ENCODE measurements around the gene EFCAB5. TPM values are rescaled to one million over a fixed set of nuclear protein-coding genes. Genes with fewer than 3 reads are reported as not detected.

The EFCAB5 gene
- total and polyA plus RNA-seq, 12 donors = 0.03 to 1.4 (median 0.19) TPM; not detected in 6

- 73 to 76% (median 74%) methylated on average over 5 of the region's 5 CpGs for whole genome bisulfite sequencing, 4 donors
- DNase-seq = no peak
- H3K27me3 ChIP-seq = no peaks in the 10 kb centered on the region
- H3K4me1 ChIP-seq (replicated peaks in 1 of 2) = no peaks in the 10 kb centered on the region
- H3K4me3 ChIP-seq = no peak overlapping the region
- no peaks in the 10 kb centered on the region for H3K36me3 ChIP-seq (replicated peaks in 1 of 2)
- H3K9me3 ChIP-seq (replicated peaks in 1 of 3) = no peaks in the 10 kb centered on the region
- intact Hi-C loops (cut with DNase I) = no loop called here
- no peak for TF ChIP-seq CTCF (IDR thresholded peaks at IDR 0.05)
- no peak for TF ChIP-seq POLR2A (IDR thresholded peaks at IDR 0.05)
- no peak overlapping the region for H3K27ac ChIP-seq
Measured at GRCh38 chr17:29968271-29968670, 26.8 kb downstream of the EFCAB5 start.

GRCh38 chr17:29972277-29972676 lies 30.8 kb downstream of the EFCAB5 start:
- intact Hi-C loops (cut with DNase I) = no loop called here
- no peak for TF ChIP-seq CTCF (IDR thresholded peaks at IDR 0.05)
- no peak for TF ChIP-seq POLR2A (IDR thresholded peaks at IDR 0.05)
- no peak overlapping the region for H3K4me3 ChIP-seq
- no peaks in the 10 kb centered on the region for H3K27me3 ChIP-seq
- H3K27ac ChIP-seq = no peak overlapping the region
- no peaks in the 10 kb centered on the region for H3K9me3 ChIP-seq (replicated peaks in 1 of 3)
- WGBS, 4 donors = 94 to 100% (median 95%) methylated on average over 1 to 18 of the region's 18 CpGs
- H3K4me1 ChIP-seq (replicated peaks in 1 of 2) = no peaks in the 10 kb centered on the region
- DNase-seq = no peak
- no peaks in the 10 kb centered on the region for H3K36me3 ChIP-seq (replicated peaks in 1 of 2)

GRCh38 chr17:29973005-29973404 lies 31.6 kb downstream of the EFCAB5 start:
- no peak overlapping the region for H3K27ac ChIP-seq
- TF ChIP-seq CTCF (IDR thresholded peaks at IDR 0.05) (no peak), POLR2A (IDR thresholded peaks at IDR 0.05) (no peak)
- intact Hi-C loops (cut with DNase I) = no loop called here
- no peaks in the 10 kb centered on the region for H3K4me1 ChIP-seq (replicated peaks in 1 of 2)
- no peaks in the 10 kb centered on the region for H3K36me3 ChIP-seq (replicated peaks in 1 of 2)
- H3K4me3 ChIP-seq = no peak overlapping the region
- WGBS, 4 donors = 93 to 97% (median 94%) methylated on average over 3 of the region's 3 CpGs
- DNase-seq = no peak
- H3K27me3 ChIP-seq = no peaks in the 10 kb centered on the region
- no peaks in the 10 kb centered on the region for H3K9me3 ChIP-seq (replicated peaks in 1 of 3)

GRCh38 chr17:29977836-29978235 lies 36.4 kb downstream of the EFCAB5 start:
- H3K27me3 ChIP-seq = no peaks in the 10 kb centered on the region
- H3K27ac ChIP-seq = no peak overlapping the region
- no peak for TF ChIP-seq POLR2A (IDR thresholded peaks at IDR 0.05)
- TF ChIP-seq CTCF (IDR thresholded peaks at IDR 0.05) = no peak
- 51 to 68% (median 63%) methylated on average over 1 of the region's 1 CpG for WGBS, 4 donors
- no peaks in the 10 kb centered on the region for H3K9me3 ChIP-seq (replicated peaks in 1 of 3)
- no peak for DNase-seq
- intact Hi-C loops (cut with DNase I) = no loop called here
- no peaks in the 10 kb centered on the region for H3K36me3 ChIP-seq (replicated peaks in 1 of 2)
- H3K4me3 ChIP-seq = no peak overlapping the region
- H3K4me1 ChIP-seq (replicated peaks in 1 of 2) = no peaks in the 10 kb centered on the region

Data from adrenal gland (tissue), 12 donors.